GM18868 (cell line): ENCODE data around the gene UBE2U.
"Not testable (repeated sequence)": the region's sequence is repeated elsewhere in the genome, so short reads cannot be mapped to it uniquely, and the experiment has no call there.

Experiments used
- ATAC-seq: cut with Tn5 transposase; IDR thresholded peaks from one replicate; pipeline ENCODE4 v1.9.1; 2021; ENCODE audit warnings: mild to moderate bottlenecking, moderate library complexity; ENCODE audit not compliant: unreplicated experiment

Gene UBE2U

GRCh38 chr1:64187646-64188045 lies 15.8 kb upstream of the UBE2U start:
- ATAC-seq: no peak

DNA sequence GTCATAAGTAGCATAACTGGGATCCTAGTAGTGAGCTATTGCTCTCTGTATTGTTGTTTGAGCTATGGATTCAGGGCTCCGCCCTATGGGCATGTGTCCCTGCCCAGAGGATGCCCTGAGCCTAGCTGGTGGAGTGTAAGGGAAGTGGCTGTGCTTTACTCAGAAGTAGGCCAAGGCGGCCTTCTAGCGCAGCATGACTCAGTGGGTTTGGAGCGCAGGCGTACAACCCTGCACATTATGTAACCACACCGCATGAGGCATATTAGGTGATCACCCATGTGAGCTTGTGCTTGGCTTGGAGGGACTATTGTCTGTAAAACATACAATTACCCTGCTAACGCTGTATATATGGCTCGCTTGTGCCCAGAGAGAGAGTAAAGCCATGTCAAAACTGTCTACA lies 11.1 kb upstream of the UBE2U start:
- no peak for ATAC-seq

GRCh38 chr1:64194168-64195080 lies 9.0 kb upstream of the UBE2U start:
- no peak for ATAC-seq

- no peak for ATAC-seq
These were observed 8.4 kb upstream of the UBE2U start for GRCh38 chr1:64195081-64195395.

DNA sequence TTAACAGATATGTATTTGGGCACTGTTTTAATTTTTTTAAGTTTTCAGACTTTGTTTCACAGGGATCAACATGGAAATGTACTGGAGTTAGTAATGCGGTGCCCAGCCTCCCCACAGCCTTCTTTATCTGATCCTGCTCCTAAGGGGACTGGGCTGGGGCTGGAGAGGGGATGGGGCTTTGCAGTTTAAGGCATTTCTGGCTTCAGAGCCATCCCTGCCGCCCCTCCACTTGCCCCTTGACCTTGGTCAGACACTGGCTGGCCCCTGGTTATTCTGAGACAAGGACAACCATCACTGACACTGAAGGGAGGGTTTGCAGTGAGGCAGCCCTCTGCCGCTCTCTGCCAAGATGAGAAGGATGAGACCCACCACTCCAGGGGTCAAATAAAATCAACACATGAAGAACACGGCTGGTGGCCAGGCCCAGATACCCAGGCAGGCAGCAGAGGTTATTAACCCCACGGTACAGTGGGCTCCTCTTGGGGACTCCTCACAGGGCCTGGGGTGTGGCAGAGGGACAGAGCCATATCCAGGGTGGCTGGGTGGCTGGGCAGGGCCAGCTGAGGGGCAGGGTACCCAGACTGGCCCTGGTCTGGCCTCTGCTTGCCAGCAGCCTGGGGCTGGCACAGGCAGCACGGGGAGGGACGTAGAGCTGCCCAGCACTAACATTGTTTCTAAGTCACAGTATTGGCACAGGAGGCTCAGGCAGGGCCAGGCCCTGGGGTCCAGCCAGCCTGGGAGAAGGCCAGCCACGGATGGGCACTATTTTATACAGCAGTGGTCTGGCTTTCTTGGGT lies 7.2 kb upstream of the UBE2U start:
- ATAC-seq: no peak

GRCh38 chr1:64197076-64197475 lies 6.3 kb upstream of the UBE2U start:
- ATAC-seq: no peak

- ATAC-seq: no peak
These were observed 4.3 kb upstream of the UBE2U start for GRCh38 chr1:64199154-64199553.

GRCh38 chr1:64200064-64200463 lies 3.4 kb upstream of the UBE2U start:
- no peak for ATAC-seq

DNA sequence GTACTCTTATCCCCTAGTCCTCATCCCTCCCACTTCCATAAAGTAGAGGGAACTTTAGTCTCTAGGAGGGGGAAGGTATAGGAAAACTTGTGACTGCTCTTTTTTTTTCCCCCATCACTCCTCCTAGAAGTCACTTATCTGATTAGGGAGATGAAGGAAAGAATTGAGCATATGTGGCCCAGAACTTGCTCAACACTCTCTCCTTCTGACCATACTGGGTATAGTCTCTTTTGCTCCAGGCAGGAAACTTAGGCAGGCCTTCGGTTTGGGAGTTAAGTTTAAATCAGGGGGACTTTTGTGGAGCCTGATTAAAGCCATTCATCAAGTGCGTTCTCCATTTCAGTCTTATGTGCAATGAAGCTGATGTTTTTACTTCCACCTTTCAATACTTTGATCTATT lies 5.8 kb downstream of the UBE2U start:
- ATAC-seq: no peak

DNA sequence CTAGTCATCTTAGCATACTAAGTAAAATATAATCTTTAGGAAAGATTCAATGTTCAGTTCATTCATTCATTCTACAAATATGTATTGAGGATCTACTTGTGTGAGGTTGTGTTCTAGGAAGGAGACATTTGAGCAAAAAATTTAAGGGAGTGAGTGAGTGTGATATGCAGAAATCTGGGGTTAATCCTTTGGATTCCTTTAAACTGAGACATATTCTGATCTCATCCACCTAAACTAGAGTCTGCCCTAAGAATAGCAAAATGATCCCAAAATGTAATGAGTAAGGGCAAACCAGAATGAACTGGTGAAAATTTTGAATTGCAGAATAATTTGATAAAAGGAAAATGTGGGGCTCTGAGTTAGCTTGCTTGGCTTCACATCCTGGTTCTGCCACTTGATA lies 8.6 kb downstream of the UBE2U start:
- no peak for ATAC-seq

GRCh38 chr1:64215576-64215975 lies 12.2 kb downstream of the UBE2U start:
- ATAC-seq: no peak

DNA sequence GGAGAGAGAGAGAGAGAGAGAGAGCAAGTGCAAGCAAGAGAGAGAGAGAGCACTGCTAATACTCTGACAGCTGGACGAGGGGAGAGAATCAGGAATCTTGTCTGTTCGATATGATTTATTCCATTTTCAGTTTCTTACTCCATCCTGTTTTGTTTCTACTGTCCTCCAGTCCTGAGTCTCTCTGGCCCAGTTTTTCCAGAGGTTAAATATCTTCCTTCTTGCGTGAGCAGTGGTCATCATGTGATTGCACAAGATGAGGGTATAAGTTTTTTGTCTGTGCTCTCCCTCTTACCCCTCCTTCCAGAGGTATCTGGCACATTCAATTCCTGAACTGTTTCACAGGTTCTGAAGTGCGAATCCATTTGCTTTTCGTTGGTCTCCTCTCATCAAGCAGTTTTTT lies 16.8 kb downstream of the UBE2U start:
- no peak for ATAC-seq

DNA sequence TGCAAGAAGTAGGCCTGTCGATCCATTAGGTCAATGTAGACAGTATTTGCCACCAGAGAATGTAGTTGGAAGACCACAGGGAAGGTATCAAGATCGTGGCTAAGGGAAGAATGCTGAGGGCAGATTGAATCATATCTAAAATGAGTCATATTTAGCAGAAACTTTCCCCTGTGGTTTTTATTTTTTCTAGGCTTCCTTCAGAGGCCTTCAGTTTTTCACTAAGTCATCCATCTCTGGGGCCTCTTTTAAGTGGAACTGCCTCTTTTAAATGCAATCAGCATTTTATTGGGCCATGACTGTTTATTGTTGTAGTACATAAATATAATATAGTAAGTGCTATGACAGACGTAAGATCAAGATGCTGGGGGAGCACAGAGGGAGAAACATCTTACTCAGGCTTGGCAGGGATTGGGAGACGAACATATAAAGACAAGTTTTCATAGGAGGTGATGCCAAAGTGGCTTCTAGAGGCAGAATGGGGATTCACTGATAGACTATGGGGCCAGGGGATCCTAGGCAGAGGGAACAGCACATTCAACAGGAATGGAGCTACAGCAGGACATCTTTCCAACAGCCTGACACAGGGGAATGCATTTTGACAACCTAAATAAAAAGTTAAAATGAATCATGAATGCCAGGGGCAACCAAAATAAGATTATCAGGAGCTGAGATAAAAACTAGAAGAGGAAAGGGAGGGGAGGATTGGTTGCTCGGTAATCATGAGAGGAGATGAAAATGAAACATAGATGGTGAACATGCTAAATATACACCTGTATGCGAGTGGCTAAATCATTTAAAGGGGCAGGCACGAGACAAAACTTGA lies 20.1 kb downstream of the UBE2U start:
- peak; percentile 86 for ATAC-seq

DNA sequence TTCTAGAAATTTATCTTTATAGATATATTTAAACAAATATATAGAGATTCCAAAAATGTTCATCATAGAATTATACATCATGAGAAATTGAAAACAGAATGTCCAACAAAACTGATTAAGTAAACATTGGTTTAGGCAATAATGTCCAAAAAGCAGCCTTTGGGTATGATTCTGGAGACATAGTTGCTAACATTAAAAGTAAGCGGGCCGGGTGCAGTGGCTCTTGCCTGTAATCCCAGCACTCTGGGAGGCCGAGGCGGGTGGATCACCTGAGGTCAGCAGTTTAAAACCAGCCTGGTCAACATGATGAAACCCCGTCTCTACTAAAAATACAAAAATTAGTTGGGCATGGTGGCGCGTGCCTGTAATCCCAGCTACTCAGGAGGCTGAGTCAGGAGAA lies 20.8 kb downstream of the UBE2U start:
- ATAC-seq: not testable (repeated sequence)

DNA sequence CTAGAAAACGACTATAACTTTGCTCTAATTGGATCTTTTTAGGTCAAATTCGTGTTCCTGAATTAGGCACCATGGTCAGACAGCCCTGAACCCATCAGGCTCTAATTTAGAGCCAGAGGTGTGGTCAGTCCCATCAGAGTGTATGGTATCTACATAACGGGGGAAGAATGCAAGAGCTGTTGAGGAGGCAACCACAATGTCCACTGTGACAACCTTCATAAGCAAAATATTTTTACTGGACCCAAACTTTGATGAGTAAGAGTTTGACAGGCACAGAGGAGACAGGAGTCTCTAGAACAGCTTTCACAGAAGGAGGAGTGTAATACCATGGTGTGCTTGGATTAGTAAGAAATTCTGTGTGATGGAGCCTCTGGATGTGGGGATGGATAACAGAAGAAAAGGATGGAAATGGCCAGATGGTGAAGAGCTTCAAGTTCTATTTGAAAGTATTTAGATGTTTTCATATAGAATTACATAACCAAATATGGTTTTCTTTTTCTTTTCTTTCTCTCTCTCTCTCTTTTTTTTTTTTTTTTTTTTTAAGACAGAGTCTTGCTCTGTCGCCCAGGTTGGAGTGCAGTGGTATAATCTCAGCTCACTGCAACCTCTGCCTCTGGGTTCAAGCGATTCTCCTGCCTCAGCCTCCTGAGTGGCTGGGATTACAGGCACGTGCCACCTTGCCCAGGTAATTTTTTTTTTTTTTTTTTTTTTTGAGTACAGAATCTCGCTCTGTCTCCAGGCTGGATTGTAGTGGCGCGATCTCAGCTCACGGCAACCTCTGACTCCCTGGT lies 24.9 kb downstream of the UBE2U start:
- no peak for ATAC-seq

DNA sequence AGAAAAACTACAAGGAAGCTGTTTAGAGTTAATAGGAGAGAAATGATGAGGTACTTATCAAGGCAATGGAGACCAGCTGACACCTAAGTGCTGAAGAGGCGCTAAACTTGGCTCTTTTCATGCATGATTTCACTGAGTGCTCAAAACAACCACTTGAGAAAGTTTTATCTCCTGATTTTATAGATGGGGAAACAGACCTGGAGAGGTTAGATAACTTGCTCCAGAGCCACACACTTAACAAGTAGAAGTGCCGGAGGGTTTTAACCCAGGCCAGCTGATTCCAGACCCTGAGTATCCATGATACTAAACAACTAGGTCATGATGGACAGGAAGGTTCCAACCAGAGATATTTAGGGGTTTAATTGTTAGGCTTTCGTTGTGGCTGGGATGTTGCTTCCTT lies 25.9 kb downstream of the UBE2U start:
- ATAC-seq: no peak

DNA sequence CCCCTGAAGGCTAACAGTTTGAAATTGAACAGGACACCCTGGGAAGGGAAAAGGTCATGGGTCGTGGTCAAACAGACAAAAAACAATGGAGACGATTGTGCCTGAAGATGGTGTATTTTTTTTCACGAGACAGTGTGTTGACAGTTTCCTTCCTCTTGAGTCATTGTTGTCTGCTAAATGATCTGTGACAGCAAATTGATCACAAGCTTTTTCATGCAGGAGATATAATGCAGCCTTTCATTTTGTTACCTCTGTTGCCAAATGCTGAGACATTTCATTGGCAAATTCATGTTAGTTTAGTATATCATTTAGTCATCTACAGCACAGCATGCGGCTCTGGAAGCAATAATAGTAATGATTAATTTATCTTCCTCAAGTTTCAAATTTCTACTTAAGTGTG lies 27.7 kb downstream of the UBE2U start:
- no peak for ATAC-seq

DNA sequence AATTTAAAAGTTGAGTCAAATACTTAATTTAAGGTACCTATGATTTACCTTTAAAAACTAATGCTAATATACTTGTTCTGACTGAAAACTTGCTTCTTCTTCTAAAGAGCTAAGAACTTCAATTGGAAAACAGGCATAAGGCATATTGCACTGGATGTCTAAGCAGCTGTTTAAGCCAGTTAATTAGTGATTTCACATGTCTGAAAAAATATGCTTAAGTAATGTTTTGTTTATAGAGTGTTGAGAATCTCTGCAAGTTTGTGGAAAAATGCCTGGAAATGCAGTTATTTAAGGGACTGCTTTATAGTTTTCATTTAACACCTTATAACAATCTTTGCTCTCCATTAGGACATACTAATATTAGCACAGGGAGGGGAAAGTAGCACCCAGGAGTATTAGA lies 28.2 kb downstream of the UBE2U start:
- ATAC-seq: no peak

DNA sequence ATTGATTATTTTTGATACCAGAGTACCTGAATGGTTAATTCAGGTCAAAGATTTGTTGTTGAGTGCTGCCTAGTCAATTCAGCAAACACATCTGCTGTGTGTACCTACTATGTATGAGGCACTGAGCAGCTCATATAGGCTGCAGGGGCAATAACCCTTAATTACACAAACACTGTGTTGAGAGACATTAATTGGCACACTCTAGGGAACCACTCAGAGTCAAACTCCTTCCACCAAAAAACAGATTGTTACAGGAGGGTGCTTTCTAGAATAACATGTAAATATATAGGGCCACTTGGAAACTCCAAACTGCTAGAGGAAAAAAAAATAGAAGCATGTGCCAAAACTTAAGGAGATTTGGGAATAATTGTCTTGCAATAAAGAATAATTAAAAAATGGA lies 31.3 kb downstream of the UBE2U start:
- no peak for ATAC-seq

DNA sequence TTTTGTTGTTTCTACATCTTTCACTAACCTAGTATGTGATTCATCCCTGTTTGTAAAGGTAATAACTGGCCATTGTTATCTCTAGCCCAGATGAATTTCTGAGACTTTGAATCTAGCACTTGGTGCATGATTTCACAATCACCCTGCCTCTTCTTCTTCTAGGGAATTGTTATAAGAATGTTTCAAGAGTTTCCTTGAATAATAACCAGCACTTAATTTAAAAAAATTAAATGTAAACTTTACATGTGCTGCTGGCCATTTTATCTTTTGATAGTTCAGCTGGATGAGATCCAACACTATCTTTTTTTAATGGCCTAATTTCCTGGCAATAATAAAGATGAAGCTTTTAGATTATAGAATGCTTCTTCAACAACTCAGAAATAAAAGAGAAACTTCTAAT lies 31.8 kb downstream of the UBE2U start:
- no peak for ATAC-seq

DNA sequence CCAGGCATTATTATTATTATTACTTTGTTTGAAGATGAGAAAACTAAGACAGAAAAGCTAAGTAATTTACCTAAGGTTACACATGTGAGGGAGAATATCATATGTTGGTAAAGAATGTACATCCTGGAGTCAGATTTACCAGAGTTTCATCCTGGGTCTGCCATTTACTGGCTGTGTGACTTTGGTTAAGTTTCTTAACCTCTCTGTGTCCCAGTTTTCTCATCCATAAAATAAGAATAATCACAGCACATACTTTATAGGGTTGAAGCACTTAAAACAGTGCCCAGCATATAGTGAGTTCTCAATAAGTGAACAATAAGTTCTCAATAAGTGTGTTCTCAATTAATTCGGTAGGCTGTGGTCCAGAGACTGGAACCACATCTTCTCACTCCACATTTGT lies 32.5 kb downstream of the UBE2U start:
- no peak for ATAC-seq
